ENCODE measurements around the gene TLE2. TPM values are rescaled to one million over a fixed set of nuclear protein-coding genes. Genes with fewer than 3 reads are reported as not detected.

Gene TLE2
- total RNA-seq, 1 donor from 2014 or later = 23.3 TPM

GRCh38 chr19:3047496-3048189, 18.6 kb upstream of the TLE2 start:
- no peak for DNase-seq (ENCODE audit: low read depth)
- peaks cover 7% of the 10 kb centered on the region for H3K27me3 ChIP-seq (ENCODE audit: control insufficient read depth, insufficient read depth, low read length)
- no peaks in the 10 kb centered on the region for H3K36me3 ChIP-seq (ENCODE audit: control insufficient read depth, insufficient read depth, low read length)
- no peak overlapping the region for H3K4me3 ChIP-seq (ENCODE audit: low read depth, low read length)
- no peak for TF ChIP-seq CTCF (IDR thresholded peaks at IDR 0.05; ENCODE audit: insufficient read depth, low read length, poor library complexity, severe bottlenecking)

GRCh38 chr19:3046698-3047495, 17.8 kb upstream of the TLE2 start:
- no peak for TF ChIP-seq CTCF (IDR thresholded peaks at IDR 0.05; ENCODE audit: insufficient read depth, low read length, poor library complexity, severe bottlenecking)
- Histone ChIP-seq H3K36me3 (ENCODE audit: control insufficient read depth, insufficient read depth, low read length) (no peaks in the 10 kb centered on the region), H3K27me3 (ENCODE audit: control insufficient read depth, insufficient read depth, low read length) (peaks cover 9% of the 10 kb centered on the region), H3K4me3 (ENCODE audit: low read depth, low read length) (no peak overlapping the region)
- DNase-seq (ENCODE audit: low read depth) = no peak

- H3K36me3 ChIP-seq (ENCODE audit: control insufficient read depth, insufficient read depth, low read length) = no peaks in the 10 kb centered on the region
- peaks cover 16% of the 10 kb centered on the region for H3K27me3 ChIP-seq (ENCODE audit: control insufficient read depth, insufficient read depth, low read length)
- TF ChIP-seq CTCF (IDR thresholded peaks at IDR 0.05; ENCODE audit: insufficient read depth, low read length, poor library complexity, severe bottlenecking) = no peak
- no peak overlapping the region for H3K4me3 ChIP-seq (ENCODE audit: low read depth, low read length)
- no peak for DNase-seq (ENCODE audit: low read depth)
Measured at GRCh38 chr19:3045885-3046697, 17.0 kb upstream of the TLE2 start.

GRCh38 chr19:3045191-3045590, 16.1 kb upstream of the TLE2 start:
- Histone ChIP-seq H3K27me3 (ENCODE audit: control insufficient read depth, insufficient read depth, low read length) (peaks cover 16% of the 10 kb centered on the region), H3K4me3 (ENCODE audit: low read depth, low read length) (no peak overlapping the region), H3K36me3 (ENCODE audit: control insufficient read depth, insufficient read depth, low read length) (no peaks in the 10 kb centered on the region)
- DNase-seq (ENCODE audit: low read depth) = no peak
- TF ChIP-seq CTCF (IDR thresholded peaks at IDR 0.05; ENCODE audit: insufficient read depth, low read length, poor library complexity, severe bottlenecking) = no peak

GRCh38 chr19:3042621-3043267, 13.7 kb upstream of the TLE2 start:
- H3K36me3 ChIP-seq (ENCODE audit: control insufficient read depth, insufficient read depth, low read length) = no peaks in the 10 kb centered on the region

More at GRCh38 chr19:3042621-3043267, 13.7 kb upstream of the TLE2 start:
- no peak for DNase-seq (ENCODE audit: low read depth)
- no peak overlapping the region for H3K4me3 ChIP-seq (ENCODE audit: low read depth, low read length)
- peaks cover 16% of the 10 kb centered on the region for H3K27me3 ChIP-seq (ENCODE audit: control insufficient read depth, insufficient read depth, low read length)
- no peak for TF ChIP-seq CTCF (IDR thresholded peaks at IDR 0.05; ENCODE audit: insufficient read depth, low read length, poor library complexity, severe bottlenecking)

Data from kidney epithelial cell (primary cell).